ENCODE results near the gene PIEZO1.

PIEZO1 gene

DNA sequence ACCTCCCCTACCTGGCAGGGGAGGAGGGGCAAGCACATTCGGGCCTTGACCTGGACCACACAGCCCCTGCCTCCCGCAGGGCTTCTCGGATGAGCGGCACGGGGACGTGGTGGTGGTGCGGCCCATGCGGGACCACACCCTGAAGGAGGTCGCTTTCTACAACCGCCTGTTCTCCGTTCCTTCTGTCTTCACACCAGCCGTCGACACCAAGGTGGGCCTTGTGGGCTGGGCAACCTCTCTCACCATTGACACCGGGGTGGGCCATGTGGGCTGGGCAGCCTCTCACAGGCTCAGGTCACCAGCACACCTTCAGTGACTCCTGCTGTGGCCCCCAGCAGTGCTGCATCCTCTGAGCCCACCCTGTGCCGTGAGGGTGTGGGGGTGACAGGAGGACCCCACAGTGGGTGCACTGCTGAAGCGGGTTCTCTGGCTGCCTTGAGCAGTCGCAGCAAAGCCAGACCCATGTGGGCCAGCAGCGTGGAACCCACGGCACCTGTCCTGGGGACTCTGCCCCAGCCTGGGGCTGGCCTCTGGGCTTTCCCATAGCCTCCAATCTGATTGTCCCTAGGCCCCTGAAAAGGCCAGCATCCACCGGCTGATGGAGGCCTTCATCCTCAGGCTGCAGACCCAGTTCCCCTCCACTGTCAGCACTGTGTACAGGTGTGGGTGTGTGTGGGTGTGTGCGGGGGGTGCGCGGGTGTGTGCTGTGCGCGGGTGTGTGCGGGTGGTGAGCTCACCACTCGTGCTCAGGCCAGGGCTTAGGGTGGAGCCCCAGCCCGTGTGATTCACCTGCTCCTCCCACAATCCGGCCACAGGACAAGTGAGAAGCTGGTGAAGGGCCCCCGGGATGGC is 71.2 kb downstream of the PIEZO1 start:
- no peaks in the 10 kb centered on the region for H3K4me1 ChIP-seq
- peaks cover 39 to 70% (median 56%) of the 10 kb centered on the region in 3 donors for H3K36me3 ChIP-seq
- DNase-seq, result no peak
- no peaks in the 10 kb centered on the region for H3K9me3 ChIP-seq
- intact Hi-C loops (cut with DNase I; ENCODE audit: low total_unique reads), result no loop called here
- H3K27ac ChIP-seq, result no peak overlapping the region
- no peak overlapping the region for H3K4me3 ChIP-seq
- TF ChIP-seq, protein P1, sequence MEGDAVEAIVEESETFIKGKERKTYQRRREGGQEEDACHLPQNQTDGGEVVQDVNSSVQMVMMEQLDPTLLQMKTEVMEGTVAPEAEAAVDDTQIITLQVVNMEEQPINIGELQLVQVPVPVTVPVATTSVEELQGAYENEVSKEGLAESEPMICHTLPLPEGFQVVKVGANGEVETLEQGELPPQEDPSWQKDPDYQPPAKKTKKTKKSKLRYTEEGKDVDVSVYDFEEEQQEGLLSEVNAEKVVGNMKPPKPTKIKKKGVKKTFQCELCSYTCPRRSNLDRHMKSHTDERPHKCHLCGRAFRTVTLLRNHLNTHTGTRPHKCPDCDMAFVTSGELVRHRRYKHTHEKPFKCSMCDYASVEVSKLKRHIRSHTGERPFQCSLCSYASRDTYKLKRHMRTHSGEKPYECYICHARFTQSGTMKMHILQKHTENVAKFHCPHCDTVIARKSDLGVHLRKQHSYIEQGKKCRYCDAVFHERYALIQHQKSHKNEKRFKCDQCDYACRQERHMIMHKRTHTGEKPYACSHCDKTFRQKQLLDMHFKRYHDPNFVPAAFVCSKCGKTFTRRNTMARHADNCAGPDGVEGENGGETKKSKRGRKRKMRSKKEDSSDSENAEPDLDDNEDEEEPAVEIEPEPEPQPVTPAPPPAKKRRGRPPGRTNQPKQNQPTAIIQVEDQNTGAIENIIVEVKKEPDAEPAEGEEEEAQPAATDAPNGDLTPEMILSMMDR (IDR thresholded peaks at IDR 0.05), result no peak
- H3K27me3 ChIP-seq, result no peaks in the 10 kb centered on the region

DNA sequence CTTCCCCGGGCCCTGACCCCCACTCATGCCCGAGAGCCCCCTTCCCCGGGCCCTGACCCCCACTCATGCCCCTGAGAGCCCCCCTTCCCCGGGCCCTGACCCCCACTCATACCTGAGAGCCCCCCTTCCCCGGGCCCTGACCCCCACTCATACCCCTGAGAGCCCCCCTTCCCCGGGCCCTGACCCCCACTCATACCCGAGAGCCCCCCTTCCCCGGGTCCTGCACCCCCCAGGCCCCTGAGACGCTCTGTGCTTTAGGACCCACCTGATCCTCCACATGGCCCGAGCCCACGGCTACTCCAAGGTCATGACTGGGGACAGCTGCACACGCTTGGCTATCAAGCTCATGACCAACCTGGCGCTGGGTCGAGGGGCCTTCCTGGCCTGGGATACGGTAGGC is 72.0 kb downstream of the PIEZO1 start:
- intact Hi-C loops (cut with DNase I; ENCODE audit: low total_unique reads), result no loop called here
- peaks cover 39 to 62% (median 48%) of the 10 kb centered on the region in 3 donors for H3K36me3 ChIP-seq
- peaks cover 0 to 4% (median 1%) of the 10 kb centered on the region in 4 donors for H3K4me1 ChIP-seq
- H3K27me3 ChIP-seq, result no peaks in the 10 kb centered on the region
- no peak overlapping the region for H3K4me3 ChIP-seq
- no peaks in the 10 kb centered on the region for H3K9me3 ChIP-seq
- TF ChIP-seq, protein P1 (IDR thresholded peaks at IDR 0.05), result no peak
- DNase-seq, result no peak
- H3K27ac ChIP-seq, result no peak overlapping the region

DNA sequence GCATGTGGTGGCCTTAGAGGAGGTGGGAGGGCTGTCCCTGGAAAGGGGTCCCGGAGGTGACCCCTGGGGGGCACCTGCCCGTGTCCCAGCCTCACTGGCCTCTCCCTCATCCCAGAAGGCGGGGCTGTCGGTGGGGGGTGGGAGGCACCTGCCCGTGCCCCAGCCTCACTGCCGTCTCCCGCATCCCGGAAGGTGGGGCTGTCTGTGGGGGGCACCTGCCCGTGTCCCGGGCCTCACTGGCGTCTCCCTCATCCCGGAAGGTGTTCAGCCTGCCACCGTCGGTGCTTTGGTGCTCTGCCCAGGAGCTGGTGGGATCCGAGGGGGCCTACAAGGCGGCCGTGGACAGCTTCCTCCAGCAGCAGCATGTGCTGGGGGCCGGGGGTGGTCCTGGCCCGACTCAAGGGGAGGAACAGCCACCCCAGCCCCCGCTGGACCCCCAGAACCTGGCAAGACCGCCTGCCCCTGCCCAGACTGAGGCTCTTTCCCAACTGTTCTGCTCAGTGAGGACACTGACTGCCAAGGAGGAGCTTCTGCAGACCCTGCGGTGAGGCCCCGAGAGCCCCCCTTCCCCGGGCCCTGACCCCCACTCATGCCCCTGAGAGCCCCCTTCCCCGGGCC is 72.5 kb downstream of the PIEZO1 start:
- Histone ChIP-seq H3K4me1 (peaks cover 0 to 10% (median 5%) of the 10 kb centered on the region in 4 donors), H3K27me3 (no peaks in the 10 kb centered on the region), H3K9me3 (no peaks in the 10 kb centered on the region), H3K4me3 (no peak overlapping the region), H3K36me3 (peaks cover 38 to 56% (median 44%) of the 10 kb centered on the region in 3 donors), H3K27ac (no peak overlapping the region)
- intact Hi-C loops (cut with DNase I; ENCODE audit: low total_unique reads), result no loop called here
- no peak for DNase-seq
- TF ChIP-seq, protein P1 (IDR thresholded peaks at IDR 0.05), result no peak

DNA sequence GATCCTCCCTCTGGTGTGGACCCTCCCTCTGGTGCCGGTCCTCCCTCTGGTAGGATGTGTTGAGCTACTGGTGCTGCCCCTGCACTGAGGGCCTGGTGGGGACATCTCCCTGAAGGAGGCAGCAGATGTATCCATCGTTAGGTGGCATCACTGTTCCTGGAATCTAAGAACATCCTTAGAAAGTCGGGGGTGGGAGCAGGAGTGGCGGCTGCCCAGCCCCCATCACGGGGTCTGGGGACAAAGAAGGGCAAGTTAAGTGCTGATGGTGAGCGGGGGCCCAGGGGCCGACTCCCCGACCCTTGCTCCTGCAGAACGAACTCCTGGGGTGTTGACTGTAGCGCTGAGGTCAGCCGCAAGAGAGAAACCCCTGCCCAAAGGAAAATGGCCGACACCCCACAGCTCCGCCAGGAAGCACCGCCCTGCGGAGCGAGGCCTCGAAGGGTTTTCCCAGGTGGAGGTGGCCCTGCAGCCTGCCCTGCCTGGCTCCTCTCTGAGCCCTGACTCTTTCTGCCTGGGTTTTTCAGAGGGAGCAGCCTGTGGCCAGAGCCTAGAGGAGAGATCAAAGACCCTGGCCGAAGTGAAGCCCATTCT is 73.2 kb downstream of the PIEZO1 start:
- intact Hi-C loops (cut with DNase I; ENCODE audit: low total_unique reads), result no loop called here
- peaks cover 32 to 50% (median 37%) of the 10 kb centered on the region in 3 donors for H3K36me3 ChIP-seq
- peaks cover 0 to 16% (median 12%) of the 10 kb centered on the region in 4 donors for H3K4me1 ChIP-seq
- no peaks in the 10 kb centered on the region for H3K9me3 ChIP-seq
- TF ChIP-seq, protein P1 (IDR thresholded peaks at IDR 0.05), result no peak
- H3K27ac ChIP-seq, result no peak overlapping the region
- H3K4me3 ChIP-seq, result no peak overlapping the region
- H3K27me3 ChIP-seq, result no peaks in the 10 kb centered on the region
- no peak for DNase-seq

DNA sequence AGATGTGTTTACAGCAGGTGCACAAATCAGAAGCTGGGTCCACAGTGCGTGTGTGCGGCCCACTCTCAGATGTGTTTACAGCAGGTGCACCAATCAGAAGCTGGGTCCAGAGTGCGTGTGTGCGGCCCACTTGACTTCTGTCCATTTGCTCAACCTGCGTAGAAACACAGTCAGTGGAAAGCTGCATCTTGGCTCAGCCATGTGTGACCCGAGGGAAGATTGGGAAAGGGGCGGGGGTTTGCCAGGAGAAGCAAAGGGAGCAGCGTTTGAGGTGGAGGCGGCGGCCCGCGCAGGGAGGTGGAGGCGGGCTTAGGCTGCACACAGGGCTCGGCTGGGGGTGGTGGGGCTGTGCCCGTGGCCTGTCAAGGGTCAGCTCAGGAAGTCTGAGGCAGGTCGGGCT is 74.5 kb downstream of the PIEZO1 start:
- DNase-seq, result no peak
- TF ChIP-seq, protein P1 (IDR thresholded peaks at IDR 0.05), result no peak
- Histone ChIP-seq H3K4me3 (no peak overlapping the region), H3K27me3 (no peaks in the 10 kb centered on the region), H3K9me3 (no peaks in the 10 kb centered on the region), H3K27ac (no peak overlapping the region), H3K36me3 (peaks cover 19 to 37% (median 24%) of the 10 kb centered on the region in 3 donors), H3K4me1 (peaks cover 0 to 22% (median 16%) of the 10 kb centered on the region in 4 donors)
- intact Hi-C loops (cut with DNase I; ENCODE audit: low total_unique reads), result no loop called here

All from tibial artery (tissue), 4 donors.